Endometrial microvascular endothelial cells (primary cell): ENCODE data around the gene SPP2. TPM values are rescaled to one million over a fixed set of nuclear protein-coding genes. Genes with fewer than 3 reads are reported as not detected.

Source experiments
- in situ Hi-C: cut with HindIII; loops from 2 replicates; pipeline ENCODE4 v1.10.0; 2017; ENCODE audit warnings: low sequenced_read_pairs, low pct_unique_long_range_greater_than_20kb; ENCODE audit errors: inconsistent ontology term
- total RNA-seq: library from RNA; depleted of rRNA; stranded (reverse); fragments of >200 nt; gene quantifications from one replicate; pipeline ENCODE4 v1.2.3, GENCODE V29; 2015; ENCODE audit errors: inconsistent ontology term

SPP2 gene, protein sequence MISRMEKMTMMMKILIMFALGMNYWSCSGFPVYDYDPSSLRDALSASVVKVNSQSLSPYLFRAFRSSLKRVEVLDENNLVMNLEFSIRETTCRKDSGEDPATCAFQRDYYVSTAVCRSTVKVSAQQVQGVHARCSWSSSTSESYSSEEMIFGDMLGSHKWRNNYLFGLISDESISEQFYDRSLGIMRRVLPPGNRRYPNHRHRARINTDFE
- total RNA-seq, result not detected

GRCh38 chr2:234050455-234051135, at the start of gene SPP2:
TSS of gene SPP2 (plus strand) at chr2:234050702. CDS start at chr2:234050787, 85 bp downstream.
- in situ Hi-C loops, result no loop called here

GRCh38 chr2:234001380-234002160, 48.9 kb upstream of the SPP2 start:
- in situ Hi-C loops, result no loop called here

GRCh38 chr2:234002281-234002680, 48.2 kb upstream of the SPP2 start:
- in situ Hi-C loops, result no loop called here

DNA sequence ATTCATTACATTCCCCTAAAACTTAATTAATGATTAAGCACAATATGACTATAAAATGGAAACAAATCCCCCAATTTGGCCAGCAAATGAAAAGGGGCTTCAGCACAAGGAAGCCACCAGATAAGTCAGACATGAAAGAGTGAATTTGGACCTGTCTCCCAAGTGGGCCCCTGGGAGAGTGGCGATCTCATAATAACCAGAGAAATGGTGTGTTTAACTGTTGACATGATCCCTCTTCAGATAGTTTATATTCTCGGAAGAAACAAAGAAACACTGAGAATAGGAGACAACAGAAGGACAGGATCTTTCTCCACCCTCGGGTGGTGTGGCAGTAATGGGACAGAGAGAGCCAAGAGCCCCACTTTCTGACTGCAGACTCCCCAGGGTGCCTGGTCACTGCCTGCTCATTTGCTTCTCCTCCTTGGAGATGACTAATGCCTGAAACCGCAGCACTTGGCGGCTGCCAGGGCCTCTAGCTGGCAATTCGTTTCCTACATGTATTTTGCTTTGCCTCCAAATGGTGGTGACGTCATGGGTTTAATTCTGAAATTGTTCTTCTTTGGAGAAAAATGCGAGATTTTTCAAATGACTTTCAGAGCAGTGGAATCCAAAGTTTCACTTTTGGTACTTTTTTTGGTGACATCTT, 46.4 kb upstream of the SPP2 start:
- in situ Hi-C loops, result no loop called here

DNA sequence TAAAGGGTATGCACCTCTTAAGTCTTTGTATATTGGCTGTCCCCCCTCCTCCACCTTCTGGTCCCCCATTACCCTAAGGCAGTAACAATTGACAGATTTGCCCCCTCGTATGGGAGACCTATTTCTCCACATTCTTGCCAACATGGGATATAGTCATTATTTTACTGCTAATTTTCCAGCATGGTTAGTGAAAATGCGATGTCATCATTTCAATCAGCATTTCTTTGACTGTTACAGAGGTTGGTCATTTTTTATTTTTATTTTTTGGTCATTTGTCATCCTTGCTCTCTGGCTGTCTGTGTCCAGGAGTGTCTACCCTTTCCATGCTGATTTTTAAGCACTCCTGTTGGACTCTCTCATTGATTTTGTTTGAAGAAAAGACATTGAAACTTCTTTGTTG, 45.4 kb upstream of the SPP2 start:
- in situ Hi-C loops, result no loop called here

DNA sequence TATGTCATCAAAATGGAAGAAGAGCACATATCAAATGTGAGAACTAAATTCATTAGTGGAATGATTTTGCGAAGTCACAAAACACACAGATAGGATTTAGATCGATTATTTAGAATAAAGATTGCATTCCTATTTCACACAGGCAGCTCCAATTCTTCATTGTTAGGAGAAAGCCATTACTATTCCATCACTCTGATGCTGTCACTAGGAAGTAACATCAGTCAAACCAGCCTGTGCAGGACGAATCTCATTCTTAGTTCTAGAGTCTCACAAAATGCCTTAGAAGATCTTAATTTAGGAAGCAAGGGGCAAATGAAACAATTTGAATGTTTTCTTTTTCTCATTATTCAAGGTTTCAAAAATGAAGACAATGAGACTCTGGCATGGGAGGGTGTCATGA, 44.0 kb upstream of the SPP2 start:
- in situ Hi-C loops, result no loop called here

- in situ Hi-C loops, result no loop called here
Measured at GRCh38 chr2:234014427-234014826, 36.1 kb upstream of the SPP2 start.

DNA sequence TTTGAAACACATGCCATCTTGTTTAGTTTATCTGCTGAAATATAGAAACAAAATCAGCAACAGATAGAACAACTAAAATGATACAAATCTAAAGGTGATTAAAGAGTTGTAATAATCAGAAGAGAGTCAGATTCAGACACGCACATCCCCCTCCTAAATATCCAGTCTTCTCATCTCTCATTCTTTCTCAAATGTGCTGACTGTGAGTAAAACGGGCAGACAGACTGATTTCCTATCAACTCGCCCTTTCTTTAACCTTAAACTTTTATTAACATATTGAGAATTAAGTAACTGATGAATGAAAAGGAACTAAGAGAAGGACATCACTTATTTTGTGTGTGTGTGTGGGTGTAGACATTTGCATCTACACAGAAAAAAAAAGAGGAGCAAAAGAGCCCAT, 34.6 kb upstream of the SPP2 start:
- in situ Hi-C loops, result no loop called here

- in situ Hi-C loops, result no loop called here
Measured at GRCh38 chr2:234019896-234020295, 30.6 kb upstream of the SPP2 start.

- in situ Hi-C loops, result no loop called here
Measured at GRCh38 chr2:234020332-234020731, 30.2 kb upstream of the SPP2 start.

DNA sequence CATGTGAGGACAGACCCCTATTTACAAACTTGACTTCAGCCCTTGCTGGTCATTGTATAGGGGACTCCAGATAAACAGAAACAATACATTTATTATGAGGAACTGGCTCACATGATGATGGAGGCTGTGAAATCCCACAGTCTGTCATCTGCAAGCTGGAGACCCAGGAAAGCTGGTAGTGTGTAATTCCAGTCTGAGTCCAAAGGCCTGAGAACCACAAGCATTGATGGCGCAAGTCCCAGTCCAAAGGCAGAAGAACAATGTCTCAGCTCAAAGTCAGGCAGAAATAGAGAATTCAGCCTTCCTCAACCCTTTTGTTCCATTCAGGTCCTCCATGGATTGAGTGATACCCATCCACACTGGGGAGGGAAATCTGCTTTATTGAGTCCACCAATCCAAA, 28.1 kb upstream of the SPP2 start:
- in situ Hi-C loops, result no loop called here

GRCh38 chr2:234024304-234024703, 26.2 kb upstream of the SPP2 start:
- in situ Hi-C loops, result no loop called here

- in situ Hi-C loops, result no loop called here
Measured at GRCh38 chr2:234025466-234025865, 25.0 kb upstream of the SPP2 start.

- in situ Hi-C loops, result no loop called here
Measured at GRCh38 chr2:234025891-234026401, 24.6 kb upstream of the SPP2 start.

- in situ Hi-C loops, result no loop called here
Measured at GRCh38 chr2:234026693-234027254, 23.7 kb upstream of the SPP2 start.

- in situ Hi-C loops, result no loop called here
Measured at GRCh38 chr2:234027641-234028040, 22.9 kb upstream of the SPP2 start.

DNA sequence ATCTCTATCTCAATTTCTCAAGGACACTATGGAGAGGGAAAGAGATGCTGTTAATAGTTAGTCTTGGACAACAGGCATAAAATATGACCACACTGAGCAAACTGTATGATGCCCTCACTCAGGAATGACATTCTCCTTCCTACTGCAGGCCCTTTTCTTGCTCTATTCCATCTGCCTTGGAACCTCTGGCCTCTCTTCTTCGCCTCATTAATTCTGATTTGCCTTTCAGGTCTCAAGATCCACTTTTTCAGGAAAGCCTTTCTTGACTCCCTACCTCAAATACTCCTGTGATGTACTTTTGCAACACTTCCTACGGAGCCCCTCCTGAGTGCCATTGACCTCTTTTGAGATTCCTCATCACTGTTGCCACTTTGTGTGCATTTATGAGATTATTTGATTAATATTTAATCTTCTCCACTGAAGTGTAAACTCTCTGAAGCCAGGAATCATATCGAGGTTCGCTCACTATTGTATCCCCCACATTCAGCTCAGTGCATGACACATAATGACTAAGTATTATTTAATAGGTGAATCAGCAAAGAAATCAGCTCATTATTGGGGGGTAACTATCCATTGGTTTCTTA, 21.3 kb upstream of the SPP2 start:
- in situ Hi-C loops, result no loop called here

- in situ Hi-C loops, result no loop called here
Measured at GRCh38 chr2:234031207-234031606, 19.3 kb upstream of the SPP2 start.
